ENCODE data around the gene RPS2. TPM values are rescaled to one million over a fixed set of nuclear protein-coding genes. Genes with fewer than 3 reads are reported as not detected.
A peak's percentile ranks its signal among the peaks of the same experiment; 100 is the strongest.

The RPS2 gene
- total RNA-seq, 1 donor from 2014 or later, result 1,490 TPM

- DNase-seq (no peak), ATAC-seq (no peak)
- Histone ChIP-seq H3K36me3 (peaks cover 33% of the 10 kb centered on the region), H3K27me3 (peaks cover 42% of the 10 kb centered on the region), H3K27ac (no peak within 1 kb of the TSS), H3K9me3 (no peaks in the 10 kb centered on the region), H3K4me3 (peak within 1 kb of the TSS; percentile 39), H3K4me1 (peaks cover 19% of the 10 kb centered on the region)
- intact Hi-C loops (cut with DNase I), result no loop called here
- TF ChIP-seq CTCF (IDR thresholded peaks at IDR 0.05), result no peak
These were observed 16.8 kb upstream of the RPS2 start, which contains the start of gene NOXO1 for GRCh38 chr16:1981398-1981836. Gene NOXO1, minus strand, starts transcription at chr16:1981469. Its CDS starts 290 bp downstream, at chr16:1981179.

DNA sequence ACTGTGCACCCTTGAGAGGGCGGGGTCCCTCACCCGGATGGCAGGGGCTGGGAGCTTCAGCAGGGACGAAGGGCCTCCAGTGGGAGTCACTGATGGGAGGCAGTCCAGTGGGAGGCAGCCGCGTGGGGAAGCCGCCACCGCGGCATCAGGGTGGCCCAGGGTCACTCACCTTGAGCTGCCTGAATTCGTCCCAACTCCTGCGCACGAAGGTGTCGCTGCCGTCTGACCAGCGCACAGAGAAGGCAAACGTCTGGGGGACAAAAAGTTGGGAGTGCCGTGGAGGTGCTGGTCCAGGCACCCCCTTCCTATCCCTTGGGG is 16.1 kb upstream of the RPS2 start:
- DNase-seq (no peak), ATAC-seq (no peak)
- Histone ChIP-seq H3K4me1 (peaks cover 19% of the 10 kb centered on the region), H3K9me3 (no peaks in the 10 kb centered on the region), H3K27me3 (peaks cover 42% of the 10 kb centered on the region), H3K4me3 (no peak overlapping the region), H3K36me3 (peaks cover 33% of the 10 kb centered on the region), H3K27ac (no peak overlapping the region)
- intact Hi-C loops (cut with DNase I), result no loop called here
- TF ChIP-seq CTCF (IDR thresholded peaks at IDR 0.05), result no peak

- TF ChIP-seq CTCF (IDR thresholded peaks at IDR 0.05), result no peak
- H3K4me3 ChIP-seq, result peak overlapping the region; percentile 39
- H3K4me1 ChIP-seq, result peaks cover 15% of the 10 kb centered on the region
- peak overlapping the region; percentile 65 for H3K27ac ChIP-seq
- peaks cover 42% of the 10 kb centered on the region for H3K27me3 ChIP-seq
- ATAC-seq, result no peak
- H3K9me3 ChIP-seq, result no peaks in the 10 kb centered on the region
- peaks cover 33% of the 10 kb centered on the region for H3K36me3 ChIP-seq
- intact Hi-C loops (cut with DNase I), result no loop called here
- DNase-seq, result no peak
These were observed 15.6 kb upstream of the RPS2 start for GRCh38 chr16:1980030-1980769.

DNA sequence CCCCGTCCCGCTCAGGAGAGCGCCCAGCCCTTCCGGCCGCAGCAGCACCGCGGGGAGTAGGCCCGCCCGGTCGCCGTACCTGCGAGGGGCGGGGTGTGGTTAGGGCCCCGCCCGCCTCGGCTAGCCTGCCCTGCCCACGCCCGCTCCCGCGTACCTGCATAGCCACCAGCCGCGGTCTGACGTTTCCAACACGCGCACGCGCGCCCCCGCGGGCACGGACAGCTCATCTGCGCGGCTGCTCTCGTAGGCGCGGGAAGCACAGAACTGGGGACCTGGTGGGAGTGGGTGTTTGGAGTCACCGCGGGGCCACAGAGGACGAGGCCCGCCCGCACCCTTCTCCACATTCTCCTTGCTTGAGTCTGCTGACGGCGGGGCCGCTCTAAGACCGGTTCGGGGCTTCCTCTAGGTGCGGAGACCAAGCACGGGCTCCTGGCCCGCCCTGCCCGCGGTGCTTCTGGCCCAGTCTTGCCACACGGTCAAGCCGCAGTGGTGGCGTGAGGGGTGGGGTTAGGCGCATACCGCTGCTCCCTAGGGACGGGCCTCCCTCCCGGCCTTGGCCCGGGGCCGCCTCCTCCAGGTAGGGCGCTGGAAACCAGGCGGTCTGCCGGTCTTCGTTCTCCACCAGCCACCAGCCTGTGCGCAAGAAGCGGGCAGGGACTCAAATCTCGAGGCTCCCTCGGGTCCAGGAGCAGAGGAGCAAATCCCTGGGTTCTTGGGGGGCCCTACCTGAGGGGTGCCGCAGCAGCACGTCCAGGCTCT is 14.8 kb upstream of the RPS2 start:
- peak overlapping the region; percentile 39 for H3K4me3 ChIP-seq

More for the DNA sequence above, 14.8 kb upstream of the RPS2 start:
- TF ChIP-seq CTCF (IDR thresholded peaks at IDR 0.05), result no peak
- peak; percentile 95 for DNase-seq
- intact Hi-C loops (cut with DNase I), result no loop called here
- no peaks in the 10 kb centered on the region for H3K9me3 ChIP-seq
- peaks cover 42% of the 10 kb centered on the region for H3K27me3 ChIP-seq
- peak; percentile 75 for ATAC-seq
- H3K4me1 ChIP-seq, result peaks cover 8% of the 10 kb centered on the region
- peaks cover 40% of the 10 kb centered on the region for H3K36me3 ChIP-seq
- H3K27ac ChIP-seq, result peak overlapping the region; percentile 65

Data from upper lobe of right lung (tissue), 1 donor.